Embryonic facial prominence (tissue), 1 donor: ENCODE results near the gene PANK1.
"Not testable (repeated sequence)": the region's sequence is repeated elsewhere in the genome, so short reads cannot be mapped to it uniquely, and the experiment has no call there.

Experiments used
- DNase-seq: peaks from one replicate; pipeline ENCODE4 v3.0.0-alpha.2; 2016; ENCODE audit errors: extremely low spot score

PANK1 gene

DNA sequence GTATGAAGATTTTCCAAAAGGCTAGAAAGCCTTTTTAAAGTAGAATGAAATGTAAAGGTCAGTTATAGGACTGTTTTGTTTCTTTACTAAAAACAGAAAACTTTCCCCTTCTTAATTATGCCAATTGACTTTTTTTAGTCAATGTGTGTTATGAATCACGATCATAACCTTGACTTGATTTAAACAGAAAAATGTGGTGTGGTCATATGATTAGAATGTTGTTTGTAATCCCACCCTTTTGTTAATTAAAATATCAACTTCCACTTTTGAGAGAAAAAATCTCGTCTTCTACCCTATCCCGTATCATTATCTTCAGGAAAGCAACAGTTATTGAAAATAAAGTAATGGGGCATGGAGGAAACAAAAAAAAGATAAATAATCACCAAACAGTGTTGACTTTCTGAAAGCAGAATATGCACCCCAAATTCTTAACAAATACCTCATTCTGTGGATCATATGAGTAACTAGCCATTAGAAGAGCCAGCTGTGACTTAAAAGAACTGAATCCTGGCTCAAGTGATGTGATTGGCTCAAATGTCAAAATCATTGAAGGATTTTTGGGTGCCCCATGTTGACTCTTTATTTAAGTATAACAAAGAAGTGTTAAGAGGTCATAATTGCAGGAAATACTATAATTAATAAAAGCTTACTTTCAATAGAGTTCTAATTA, 77.3 kb downstream of the PANK1 start:
- DNase-seq: no peak

DNA sequence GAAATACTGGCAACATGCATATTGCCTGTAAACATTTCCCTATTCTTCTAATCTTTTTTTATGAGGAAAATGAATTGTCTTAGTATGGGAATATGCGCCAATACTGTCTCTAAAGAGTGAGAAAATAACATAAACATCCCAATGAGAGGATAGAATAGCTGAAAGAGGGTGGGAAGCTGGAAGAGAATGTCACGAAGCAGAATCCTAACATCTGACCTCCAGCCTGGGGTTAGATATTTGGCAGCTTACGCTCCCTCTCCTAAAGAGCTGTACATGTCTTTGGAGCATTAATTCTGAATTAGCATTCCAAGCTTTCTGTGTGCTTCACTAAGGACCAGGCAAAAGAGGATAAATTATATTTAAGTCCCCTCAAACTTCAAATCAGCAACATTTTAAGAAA, 78.0 kb downstream of the PANK1 start:
- DNase-seq: no peak

- DNase-seq: no peak
Observed at GRCh38 chr10:89566095-89566950, 78.7 kb downstream of the PANK1 start.

GRCh38 chr10:89565180-89565579, 79.9 kb downstream of the PANK1 start:
- DNase-seq: no peak

DNA sequence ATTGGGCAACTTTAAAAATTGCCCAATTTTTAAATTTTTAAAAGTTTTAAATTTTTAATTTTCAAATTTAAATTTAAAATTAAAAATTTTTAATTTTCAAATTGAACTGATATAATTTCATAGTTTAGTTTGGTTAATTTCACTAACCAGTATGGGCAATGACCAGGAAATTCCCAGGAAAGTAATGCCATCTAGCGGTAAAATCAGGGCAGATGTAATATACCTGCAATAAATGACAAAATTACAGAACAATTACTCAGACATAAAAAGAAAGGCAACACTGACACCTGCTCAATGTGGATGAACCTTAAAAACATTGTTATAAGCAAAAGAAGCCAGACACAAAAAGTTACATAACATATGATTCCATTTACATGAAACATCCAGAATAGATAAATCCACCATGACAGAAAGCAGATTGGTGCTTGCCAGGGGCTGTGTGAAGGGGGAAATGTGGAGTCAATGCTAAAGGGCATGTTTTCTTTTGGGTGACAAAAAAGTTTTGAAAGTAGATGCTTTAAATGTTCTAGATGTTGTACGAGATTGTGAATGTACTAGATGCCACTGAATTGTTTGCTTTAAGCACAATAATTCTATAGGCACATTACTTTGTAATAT, 81.1 kb downstream of the PANK1 start:
- DNase-seq: no peak

DNA sequence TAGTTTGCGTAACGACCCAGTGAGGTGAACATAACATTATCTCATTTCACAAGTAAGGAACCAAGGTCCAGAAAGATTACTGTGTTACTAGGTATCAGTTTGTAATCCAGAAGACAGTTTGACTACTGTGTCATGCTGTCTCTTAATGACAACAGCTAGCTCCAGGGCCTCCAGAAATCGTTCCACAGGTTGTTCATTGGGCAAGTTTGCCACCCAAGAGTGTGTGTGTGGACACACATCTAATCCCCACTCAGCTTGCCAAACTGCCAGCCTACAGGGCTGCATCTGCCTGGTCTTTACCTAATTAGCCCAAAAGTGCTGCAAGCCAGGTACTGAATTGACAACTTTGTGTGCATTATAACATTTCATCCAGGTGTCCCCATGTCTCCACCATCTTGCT, 81.7 kb downstream of the PANK1 start:
- DNase-seq: no peak

- DNase-seq: no peak
Observed at GRCh38 chr10:89556600-89556999, 88.4 kb downstream of the PANK1 start.

DNA sequence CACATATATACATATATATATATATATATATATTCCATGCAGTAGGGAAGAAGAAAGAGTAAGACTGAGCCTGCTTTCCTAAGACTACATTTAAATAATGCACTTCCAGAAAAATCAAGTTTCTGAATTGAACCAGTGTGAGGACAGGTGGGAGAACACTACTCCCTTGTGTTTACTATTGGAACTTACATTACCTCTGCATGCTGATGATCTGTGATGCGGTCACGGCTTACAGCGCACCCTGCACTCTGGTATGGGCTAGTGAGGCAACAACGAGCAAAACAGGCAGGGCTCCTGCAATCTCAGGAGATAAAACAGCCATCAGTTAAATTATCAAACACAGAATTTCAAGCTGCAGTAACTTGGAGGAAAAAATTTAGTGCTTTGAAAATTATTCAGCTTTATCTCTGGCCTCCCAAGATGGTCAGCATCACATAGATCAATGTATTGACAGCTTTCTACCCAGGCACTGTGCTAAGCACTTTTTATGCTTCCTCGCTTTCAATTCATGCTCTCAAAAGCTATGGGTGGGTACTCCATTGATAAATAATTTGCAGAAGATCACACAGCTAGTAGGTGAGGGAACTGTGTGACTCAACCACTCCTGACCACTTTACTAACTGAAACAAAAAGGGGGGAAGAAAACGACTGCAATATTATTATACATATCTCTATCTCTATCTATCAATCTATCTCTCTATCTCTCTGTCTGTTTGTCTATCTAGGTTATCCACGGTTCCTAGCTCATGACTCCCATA, 89.2 kb downstream of the PANK1 start:
- no peak for DNase-seq

DNA sequence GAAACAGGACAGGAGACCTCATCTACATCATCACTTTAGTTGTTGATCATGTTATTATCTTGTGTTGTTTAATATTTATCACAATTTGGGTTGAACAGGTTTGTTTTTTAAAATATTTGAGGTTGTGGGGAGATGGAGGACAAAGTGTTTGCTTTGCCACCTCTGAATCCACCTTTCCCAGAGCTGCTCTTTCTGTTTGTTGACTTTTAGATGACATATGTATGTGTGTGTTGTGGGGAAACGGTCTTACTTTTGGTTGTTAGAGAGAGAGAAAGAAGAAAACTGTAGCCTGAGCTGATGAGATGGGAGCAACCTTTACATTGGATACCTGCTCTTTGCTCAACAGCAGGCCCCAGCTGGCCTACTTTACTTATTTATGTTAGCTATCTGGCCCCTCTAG, 90.6 kb downstream of the PANK1 start:
- DNase-seq: no peak

GRCh38 chr10:89553064-89553734, 91.8 kb downstream of the PANK1 start:
- no peak for DNase-seq

- no peak for DNase-seq
Observed at GRCh38 chr10:89552213-89552612, 92.8 kb downstream of the PANK1 start.

GRCh38 chr10:89550509-89550908, 94.5 kb downstream of the PANK1 start:
- no peak for DNase-seq

DNA sequence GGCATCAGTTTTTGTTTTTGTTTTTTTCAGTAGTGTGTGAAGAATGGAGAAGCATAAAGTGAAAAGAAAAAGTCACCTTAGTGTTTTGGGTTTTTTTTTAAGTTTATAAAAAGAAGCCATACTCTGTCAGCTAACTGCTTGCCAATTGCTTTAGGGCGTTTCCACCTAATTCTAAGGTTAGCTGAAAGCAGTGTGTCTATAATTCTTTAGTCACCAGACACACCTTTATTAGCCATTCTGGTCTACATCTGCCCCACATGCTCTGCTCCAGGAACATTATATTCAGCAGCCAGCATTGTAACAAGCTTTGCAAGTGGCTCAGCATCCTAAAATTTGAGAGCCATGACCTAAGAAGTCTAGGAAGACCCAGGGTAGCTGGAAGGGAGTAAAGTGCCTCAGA, 95.5 kb downstream of the PANK1 start:
- DNase-seq: no peak

DNA sequence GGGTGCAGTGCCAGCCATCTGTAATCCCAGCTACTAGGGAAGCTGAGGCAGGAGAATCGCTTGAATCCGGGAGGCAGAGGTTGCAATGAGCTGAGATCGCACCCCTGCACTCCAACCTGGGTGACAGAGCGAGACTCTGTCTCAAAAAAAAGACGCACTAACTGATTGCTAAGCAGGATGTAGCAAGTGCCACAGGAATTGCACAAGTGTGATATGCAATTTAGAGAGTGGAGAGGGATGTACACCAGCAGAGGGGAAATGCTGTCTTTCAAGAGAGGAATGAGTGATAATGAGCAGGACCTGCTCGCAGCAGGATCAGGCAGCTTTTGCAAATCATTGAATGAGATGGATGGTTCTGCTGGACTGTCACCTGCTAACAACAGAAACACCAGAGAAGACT, 96.4 kb downstream of the PANK1 start:
- DNase-seq: no peak

- DNase-seq: no peak
Observed at GRCh38 chr10:89547853-89548513, 97.1 kb downstream of the PANK1 start.

DNA sequence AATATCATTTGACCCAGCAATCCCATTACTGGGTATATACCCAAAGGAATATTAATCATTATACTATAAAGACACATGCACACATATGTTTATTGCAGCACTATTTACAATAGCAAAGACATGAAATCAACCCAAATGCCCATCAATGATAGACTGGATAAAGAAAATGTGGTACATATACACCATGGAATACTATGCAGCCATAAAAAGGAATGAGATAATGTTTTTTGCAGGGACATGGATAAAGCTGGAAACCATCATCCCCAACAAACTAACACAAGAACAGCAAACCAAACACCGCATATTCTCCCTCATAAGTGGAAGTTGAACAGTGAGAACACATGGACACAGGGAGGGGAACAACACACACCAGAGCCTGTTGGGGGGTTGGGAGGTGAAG, 98.4 kb downstream of the PANK1 start:
- not testable (repeated sequence) for DNase-seq

GRCh38 chr10:89543841-89544240, 101.2 kb downstream of the PANK1 start:
- DNase-seq: no peak

- DNase-seq: no peak
Observed at GRCh38 chr10:89540420-89540949, 104.6 kb downstream of the PANK1 start.

DNA sequence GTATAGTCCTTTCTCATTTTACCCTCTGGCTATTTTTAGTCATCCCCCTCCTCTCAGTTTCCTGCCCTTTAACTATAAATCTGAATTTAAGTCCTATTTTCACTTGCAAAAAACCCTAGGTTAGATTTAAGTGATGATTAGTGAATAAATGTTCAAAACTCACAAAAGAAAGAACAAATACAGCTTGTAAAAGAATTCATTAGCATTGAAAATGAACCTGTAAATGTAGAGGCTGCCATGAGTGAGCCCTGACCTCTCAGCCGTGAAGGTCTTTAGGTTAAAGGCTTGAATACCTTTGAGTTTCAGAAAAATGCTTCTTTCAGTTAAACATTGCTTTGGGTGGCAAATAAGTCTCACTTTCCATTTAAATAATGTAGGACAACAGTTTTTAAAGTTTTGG, 107.7 kb downstream of the PANK1 start:
- DNase-seq: no peak

DNA sequence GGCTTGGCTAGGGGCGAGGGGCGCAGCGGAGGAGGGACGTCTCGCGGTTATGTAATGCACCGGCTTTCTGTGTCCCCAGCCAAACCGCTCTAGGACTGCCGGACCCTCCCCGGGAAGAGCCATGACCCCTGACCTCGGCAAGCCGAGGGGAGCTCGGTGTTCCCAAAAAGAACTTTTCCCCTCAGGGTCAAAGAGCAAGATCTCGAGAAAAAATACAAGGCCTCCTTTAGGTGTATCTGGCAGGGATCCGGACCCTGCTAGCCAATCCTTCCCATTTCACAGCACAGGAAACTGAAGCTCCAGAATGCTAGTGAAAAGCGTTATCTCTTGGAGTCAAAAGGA, 109.1 kb downstream of the PANK1 start:
- DNase-seq: no peak
